HepG2 (cell line): ENCODE measurements around the gene PRSS8. TPM values are rescaled to one million over a fixed set of nuclear protein-coding genes. Genes with fewer than 3 reads are reported as not detected.

Experiments
- CCDC6 ChIP-seq: sonication (generic); formaldehyde crosslinking; IDR thresholded peaks from 2 replicates; pipeline ENCODE4 v1.8.1; 2022; ENCODE audit warnings: mild to moderate bottlenecking, missing genetic modification reagents, moderate library complexity
- CHCHD3 ChIP-seq: sonication (generic); formaldehyde crosslinking; IDR thresholded peaks from 2 replicates; pipeline ENCODE4 v1.8.0; 2022; ENCODE audit warnings: mild to moderate bottlenecking, missing genetic modification reagents, moderate library complexity
- DDIT3 ChIP-seq: sonication (generic); formaldehyde crosslinking; IDR thresholded peaks from 2 replicates; pipeline ENCODE4 v1.4.0; 2020; ENCODE audit warnings: mild to moderate bottlenecking, missing genetic modification reagents
- ETS1 ChIP-seq: sonication (generic); formaldehyde crosslinking; IDR thresholded peaks from 2 replicates; pipeline ENCODE4 v1.4.0; 2020; ENCODE audit warnings: missing genetic modification reagents
- HMG20B ChIP-seq: conservative IDR thresholded peaks from 2 replicates; pipeline ENCODE4 v1.6.1; 2016; ENCODE audit warnings: missing genetic modification reagents, missing compliant biosample characterization
- HNF4A ChIP-seq: sonication (generic); formaldehyde crosslinking; IDR thresholded peaks from 2 replicates; pipeline ENCODE4 v1.4.0; 2020; ENCODE audit warnings: missing genetic modification reagents
- IRF2 ChIP-seq: IDR thresholded peaks from 2 replicates; pipeline ENCODE4 v1.6.1; 2018; ENCODE audit warnings: missing genetic modification reagents, missing compliant biosample characterization
- JUND ChIP-seq: sonication (generic); formaldehyde crosslinking; IDR thresholded peaks from 2 replicates; pipeline ENCODE4 v1.8.0; 2022; ENCODE audit warnings: mild to moderate bottlenecking, missing genetic modification reagents
- KDM3A ChIP-seq: IDR thresholded peaks from 2 replicates; pipeline ENCODE4 v1.6.1; 2018; ENCODE audit warnings: low read depth, missing compliant biosample characterization
- NCOA2 ChIP-seq: sonication (generic); formaldehyde crosslinking; IDR thresholded peaks from 2 replicates; pipeline ENCODE4 v1.8.0; 2022; ENCODE audit warnings: inconsistent platforms
- NCOA5 ChIP-seq: sonication (generic); formaldehyde crosslinking; IDR thresholded peaks from 2 replicates; pipeline ENCODE4 v1.4.0; 2020; ENCODE audit warnings: missing genetic modification reagents
- NFKBIZ ChIP-seq: IDR thresholded peaks from 2 replicates; pipeline ENCODE4 v1.6.1; 2018; ENCODE audit warnings: missing genetic modification reagents, missing compliant biosample characterization
- RCOR2 ChIP-seq: IDR thresholded peaks from 2 replicates; pipeline ENCODE4 v1.6.1; 2016; ENCODE audit warnings: missing biosample characterization, missing genetic modification reagents
- RNF2 ChIP-seq: fragments of 450-650 bp; conservative IDR thresholded peaks from 2 replicates; pipeline ENCODE4 v1.6.1; 2016; ENCODE audit warnings: low read depth
- THAP9 ChIP-seq: sonication (generic); formaldehyde crosslinking; IDR thresholded peaks from 2 replicates; pipeline ENCODE4; 2020; ENCODE audit warnings: missing genetic modification reagents, mild to moderate bottlenecking, borderline replicate concordance
- ZEB1 ChIP-seq: IDR thresholded peaks from 2 replicates; pipeline ENCODE4 v1.6.1; 2012; ENCODE audit warnings: mild to moderate bottlenecking, low read depth, inconsistent platforms; ENCODE audit not compliant: insufficient replicate concordance
- ZFP36 ChIP-seq: fragments of 150-350 bp; IDR thresholded peaks from 2 replicates; pipeline ENCODE4 v1.6.1; 2018; ENCODE audit warnings: borderline replicate concordance, low read length, low read depth; ENCODE audit not compliant: partially characterized antibody
- ZMAT5 ChIP-seq: sonication (generic); formaldehyde crosslinking; IDR thresholded peaks from 2 replicates; pipeline ENCODE4 v1.5.0; 2020; ENCODE audit warnings: mild to moderate bottlenecking, low read depth, missing genetic modification reagents, borderline replicate concordance
- ZNF232 ChIP-seq: sonication (generic); formaldehyde crosslinking; IDR thresholded peaks from 2 replicates; pipeline ENCODE4 v1.4.0; 2020; ENCODE audit warnings: missing genetic modification reagents, borderline replicate concordance
- ZNF343 ChIP-seq: sonication (generic); formaldehyde crosslinking; IDR thresholded peaks from 2 replicates; pipeline ENCODE4 v1.4.0; 2020; ENCODE audit warnings: mild to moderate bottlenecking, missing genetic modification reagents
- ZNF496 ChIP-seq: sonication (generic); formaldehyde crosslinking; IDR thresholded peaks from 2 replicates; pipeline ENCODE4 v1.8.1; 2023; ENCODE audit warnings: mild to moderate bottlenecking, moderate library complexity, missing genetic modification reagents; ENCODE audit not compliant: insufficient replicate concordance
- ZNF503 ChIP-seq: sonication (generic); formaldehyde crosslinking; IDR thresholded peaks from 2 replicates; pipeline ENCODE4 v1.4.0; 2020; ENCODE audit warnings: missing genetic modification reagents
- ZNF577 ChIP-seq: sonication (generic); formaldehyde crosslinking; IDR thresholded peaks from 2 replicates; pipeline ENCODE4 v1.4.0; 2020; ENCODE audit warnings: mild to moderate bottlenecking, low read depth, missing genetic modification reagents, borderline replicate concordance
- ZNF589 ChIP-seq: sonication (generic); formaldehyde crosslinking; conservative IDR thresholded peaks from 2 replicates; pipeline ENCODE4 v1.8.0; 2022; ENCODE audit warnings: mild to moderate bottlenecking, moderate library complexity, missing genetic modification reagents
- ZZZ3 ChIP-seq: sonication (generic); formaldehyde crosslinking; IDR thresholded peaks from 2 replicates; pipeline ENCODE4 v1.4.0; 2020; ENCODE audit warnings: missing genetic modification reagents, mild to moderate bottlenecking, borderline replicate concordance
- polyA plus RNA-seq, 8 experiments: library from polyadenylated mRNA; depleted of rRNA in 3 of 8; stranded (reverse) in 7 of 8; unstranded in 1 of 8; fragments of >200 nt; fragmentation: Illumina TruSeq in 4 of 8; extraction: Trizol in 4 of 8; gene quantifications; 2 replicates each; pipeline versions ENCODE4 v1.2.1 to v1.2.3, GENCODE V29; 2011 to 2016; ENCODE audit warnings: low read depth in 4 of 8, missing spikeins in 1 of 8, mixed read lengths in 1 of 8; ENCODE audit not compliant: insufficient read depth in 1 of 8
- total RNA-seq, 5 experiments: library from RNA; depleted of rRNA; stranded (reverse); fragments of >200 nt; fragmentation: Illumina TruSeq; extraction: Trizol; gene quantifications; 2 replicates each; pipeline ENCODE4 v1.2.3, GENCODE V29; 2016; ENCODE audit warnings: low read depth in 1 of 5

The PRSS8 gene
- total and polyA plus RNA-seq, 2 of the 13 experiments (the other 11 are each of a cell fraction or from before 2014, with no cell fraction given): 2.6 to 7.2 TPM

GRCh38 chr16:31105677-31106213 lies 29.8 kb downstream of the PRSS8 start (continued):
- peak; percentile 82 for TF ChIP-seq ZNF503 (CRISPR knock-in tag)
- TF ChIP-seq ZNF232 (CRISPR knock-in tag): peak; percentile 97
- peak; percentile 75 for TF ChIP-seq HNF4A (CRISPR knock-in tag)
- peak; percentile 92 for TF ChIP-seq IRF2 (CRISPR knock-in tag)
- no peak for TF ChIP-seq DDIT3 (CRISPR knock-in tag)
- TF ChIP-seq ZNF496 (CRISPR knock-in tag): no peak
- peak; percentile 74; the same call in 1 of the 2 replicates for TF ChIP-seq THAP9 (CRISPR knock-in tag)
- peak; percentile 92 for TF ChIP-seq RNF2
- TF ChIP-seq ZMAT5 (CRISPR knock-in tag): 0 out of 2 replicates have a peak, but pooled peaks have one; percentile 67
- peak; percentile 54 for TF ChIP-seq ZEB1
- peak; percentile 84 for TF ChIP-seq ZNF343 (CRISPR knock-in tag)
- TF ChIP-seq ETS1: peak; percentile 98
- TF ChIP-seq ZNF589 (CRISPR knock-in tag): peak; percentile 72
- TF ChIP-seq NCOA2 (CRISPR knock-in tag): peak; percentile 96
- no peak; the same call in 1 of the 2 replicates for TF ChIP-seq NCOA5
- TF ChIP-seq RCOR2 (CRISPR knock-in tag): peak; percentile 79
- TF ChIP-seq ZNF577 (CRISPR knock-in tag): no peak
- peak; percentile 98 for TF ChIP-seq CCDC6 (CRISPR knock-in tag)
- peak; percentile 59 for TF ChIP-seq JUND (CRISPR knock-in tag)
- peak; percentile 86 for TF ChIP-seq ZZZ3
- peak; percentile 71; the same call in 1 of the 2 replicates for TF ChIP-seq HMG20B (CRISPR knock-in tag)
- TF ChIP-seq ZFP36: no peak
- TF ChIP-seq KDM3A (CRISPR knock-in tag): peak; percentile 98; the same call in 1 of the 2 replicates
- peak; percentile 92 for TF ChIP-seq NFKBIZ (CRISPR knock-in tag)
- 0 out of 2 replicates have a peak, but pooled peaks have one; percentile 55 for TF ChIP-seq CHCHD3 (CRISPR knock-in tag)
